ENCODE measurements around the gene ZBTB7A.

ZBTB7A gene

GRCh38 chr19:4066682-4067395 lies at the start of gene ZBTB7A:
Gene ZBTB7A (minus strand): TSS chr19:4066899. CDS start chr19:4055232, 11,667 bp downstream.
- peak; percentile 51 for DNase-seq

GRCh38 chr19:4115818-4116385 lies 49.2 kb upstream of the ZBTB7A start:
- DNase-seq: no peak

GRCh38 chr19:4115050-4115817 lies 48.5 kb upstream of the ZBTB7A start:
- no peak for DNase-seq

GRCh38 chr19:4114181-4114580 lies 47.5 kb upstream of the ZBTB7A start:
- no peak for DNase-seq

- DNase-seq: no peak
Observed at GRCh38 chr19:4113398-4114088, 46.8 kb upstream of the ZBTB7A start.

GRCh38 chr19:4112367-4112766 lies 45.7 kb upstream of the ZBTB7A start:
- DNase-seq: no peak

GRCh38 chr19:4109626-4109945 lies 42.9 kb upstream of the ZBTB7A start:
- DNase-seq: no peak

- DNase-seq: no peak
Observed at GRCh38 chr19:4108767-4109625, 42.3 kb upstream of the ZBTB7A start.

GRCh38 chr19:4103080-4103433 lies 36.4 kb upstream of the ZBTB7A start:
- DNase-seq: no peak

GRCh38 chr19:4102339-4103079 lies 35.8 kb upstream of the ZBTB7A start:
- DNase-seq: no peak

GRCh38 chr19:4101496-4101770 lies 34.7 kb upstream of the ZBTB7A start:
- DNase-seq: no peak

- DNase-seq: no peak
Observed at GRCh38 chr19:4100647-4101495, 34.2 kb upstream of the ZBTB7A start.

- DNase-seq: no peak
Observed at GRCh38 chr19:4099041-4099764, 32.5 kb upstream of the ZBTB7A start.

- no peak for DNase-seq
Observed at GRCh38 chr19:4098493-4098892, 31.8 kb upstream of the ZBTB7A start.

GRCh38 chr19:4097501-4097900 lies 30.8 kb upstream of the ZBTB7A start:
- no peak for DNase-seq

GRCh38 chr19:4096049-4096892 lies 29.6 kb upstream of the ZBTB7A start:
- DNase-seq: no peak

GRCh38 chr19:4095488-4095844 lies 28.8 kb upstream of the ZBTB7A start:
- no peak for DNase-seq

- DNase-seq: no peak
Observed at GRCh38 chr19:4094761-4095487, 28.2 kb upstream of the ZBTB7A start.

GRCh38 chr19:4094291-4094690 lies 27.6 kb upstream of the ZBTB7A start:
- DNase-seq: no peak

Measured in NCI-H1105 (cell line).